Psoas muscle (tissue), 8 donors: ENCODE results near the gene BCL6. TPM values are rescaled to one million over a fixed set of nuclear protein-coding genes. Genes with fewer than 3 reads are reported as not detected.
A peak's percentile ranks its signal among the peaks of the same experiment; 100 is the strongest.

Experiments used
- ATAC-seq, 4 donors: fragments of 200-7000 bp; cut with Tn5 transposase; one replicate each; pipeline ENCODE4 v1.9.1; 2020; ENCODE audit warnings: moderate library complexity in 3 of 4, mild to moderate bottlenecking in 2 of 4
- DNase-seq, 2 donors: peaks; one replicate each; pipeline ENCODE4 v3.0.0-alpha.2; 2020
- H3K27ac ChIP-seq: fragments of 200-600 bp; one replicate; pipeline ENCODE4 v1.8.0; 2022
- H3K27me3 ChIP-seq, 3 donors: fragments of 200-600 bp in 1 of 3; one replicate each; pipeline versions ENCODE4 v1.6.1 to v1.8.0; 2013 to 2022; ENCODE audit warnings: low read length in 2 of 3, mild to moderate bottlenecking in 2 of 3, moderate library complexity in 1 of 3; ENCODE audit not compliant: insufficient read depth in 3 of 3
- H3K36me3 ChIP-seq, 2 donors: fragments of 200-600 bp in 1 of 2; one replicate each; pipeline versions ENCODE4 v1.6.1 to v1.8.0; 2013 to 2022; ENCODE audit warnings: low read depth in 1 of 2, mild to moderate bottlenecking in 1 of 2, moderate library complexity in 1 of 2; ENCODE audit not compliant: insufficient read depth in 1 of 2
- H3K4me1 ChIP-seq: fragments of 200-600 bp; one replicate; pipeline ENCODE4 v1.8.0; 2022
- H3K4me3 ChIP-seq: fragments of 200-600 bp; one replicate; pipeline ENCODE4 v1.8.0; 2022; ENCODE audit warnings: mild to moderate bottlenecking
- H3K9me3 ChIP-seq: fragments of 200-600 bp; one replicate; pipeline ENCODE4 v1.8.0; 2022
- CTCF ChIP-seq: fragments of 200-600 bp; IDR thresholded peaks from one replicate; pipeline ENCODE4 v1.8.0; 2022; ENCODE audit warnings: antibody characterized with exemption
- WGBS, 3 donors: extraction: QIAGEN DNeasy Blood & Tissue Kit; methylation state at CpG; one replicate each; pipeline versions ENCODE4 v1.1.6 to v1.1.7; 2013; 5-methylcytosine and 5-hydroxymethylcytosine counted together
- intact Hi-C, 2 donors: fragments of 100-400 bp; cut with DNase I; formaldehyde crosslinking; loops; one replicate each; pipeline versions ENCODE4 v1.11.0 to v1.14.2; 2022
- polyA plus RNA-seq, 3 donors: library from polyadenylated mRNA; stranded (reverse); fragments of 200-250 nt; gene quantifications; one replicate each; pipeline ENCODE4 v1.2.3, GENCODE V29; 2013
- total RNA-seq, 4 donors: library from RNA; stranded (reverse); fragmentation: NEBNext Ultra II Directional in 2 of 4; extraction: Animal tissue kit (Norgen Biotek cat#: 25700) in 2 of 4; gene quantifications; one replicate each; pipeline versions ENCODE4 v1.2.1 to v1.2.4, GENCODE V29; 2021 to 2023
- donor health status: healthy with polysubstance abuse.
- donor health status: DM: no; HTN: no; CAD: no; lungs with moderate emphysema.
- donor health status: Bipolar disorder and iron deficiency.
- donor health status: healthy.
- donor health status: DM: yes; HTN: yes; CAD: no.
- donor health status: DM: no; HTN: no; CAD: no.
- donor health status: DM: no; HTN: no; CAD: no.
- donor health status: DM: yes; HTN: yes; CAD: no.

BCL6 gene
- total and polyA plus RNA-seq, 7 donors: 43.2 to 524 (median 265) TPM

DNA sequence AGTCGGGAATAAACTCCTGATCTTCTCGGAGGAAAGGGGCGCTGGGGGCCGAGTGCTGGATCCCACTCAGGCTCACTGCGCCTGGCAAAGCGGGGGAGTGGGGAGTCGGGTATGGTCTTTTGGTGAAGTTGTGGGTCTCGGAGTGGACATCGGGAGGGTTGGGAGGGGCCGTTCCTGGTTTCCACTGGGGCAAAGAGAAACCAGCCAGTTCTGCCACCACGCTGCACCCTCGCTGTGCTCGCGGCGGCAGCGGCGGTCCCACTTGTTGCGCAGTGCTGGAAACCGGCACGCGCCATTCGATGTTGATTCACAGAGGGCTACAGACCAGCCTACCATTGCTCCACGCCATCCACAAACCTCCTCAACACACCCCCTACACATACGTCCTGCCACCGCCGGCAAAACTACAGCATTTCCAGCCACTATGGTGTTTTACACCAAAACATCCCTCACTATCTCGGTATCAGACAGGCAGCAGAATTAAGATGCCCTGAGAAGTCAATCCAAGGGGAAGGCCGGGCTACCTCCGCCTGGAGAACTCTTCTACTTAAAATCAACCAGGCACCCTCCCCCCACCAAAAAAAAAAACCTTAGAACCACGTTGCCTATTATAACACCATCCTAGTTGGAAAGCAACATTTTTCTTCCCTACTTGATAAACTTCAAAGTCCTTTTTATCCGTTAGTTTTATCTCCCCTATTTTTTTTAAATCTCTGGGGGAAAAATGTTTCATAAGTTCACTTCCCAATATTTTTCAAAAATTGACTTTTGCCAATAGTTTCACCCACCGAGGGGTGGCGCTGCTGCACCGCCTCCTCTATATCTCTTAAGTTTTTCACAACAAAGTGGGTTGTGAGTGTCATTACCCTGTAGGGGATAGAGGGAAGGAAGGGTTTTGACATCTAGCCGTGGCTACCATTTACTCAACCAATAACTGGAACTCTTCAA, 3.6 kb downstream of the BCL6 start:
- WGBS, 3 donors: 1% methylated on average over 35 of the region's 35 CpGs
- H3K27me3 ChIP-seq: no peaks in the 10 kb centered on the region
- no peaks in the 10 kb centered on the region for H3K9me3 ChIP-seq
- ATAC-seq (peak; percentile 18 to 35 (median 28)), DNase-seq (peak; percentile 78 to 87)
- H3K4me1 ChIP-seq: no peaks in the 10 kb centered on the region
- H3K27ac ChIP-seq: peak overlapping the region; percentile 100
- H3K36me3 ChIP-seq: no peaks in the 10 kb centered on the region
- TF ChIP-seq CTCF: peak; percentile 93
- H3K4me3 ChIP-seq: peak overlapping the region; percentile 93
- intact Hi-C loops: loop anchor here (2.0 to 10.0 kb wide), 8 partner anchors 266 to 1407 kb away; partner anchors contain the start of gene LPP (in 1 of the 2)

DNA sequence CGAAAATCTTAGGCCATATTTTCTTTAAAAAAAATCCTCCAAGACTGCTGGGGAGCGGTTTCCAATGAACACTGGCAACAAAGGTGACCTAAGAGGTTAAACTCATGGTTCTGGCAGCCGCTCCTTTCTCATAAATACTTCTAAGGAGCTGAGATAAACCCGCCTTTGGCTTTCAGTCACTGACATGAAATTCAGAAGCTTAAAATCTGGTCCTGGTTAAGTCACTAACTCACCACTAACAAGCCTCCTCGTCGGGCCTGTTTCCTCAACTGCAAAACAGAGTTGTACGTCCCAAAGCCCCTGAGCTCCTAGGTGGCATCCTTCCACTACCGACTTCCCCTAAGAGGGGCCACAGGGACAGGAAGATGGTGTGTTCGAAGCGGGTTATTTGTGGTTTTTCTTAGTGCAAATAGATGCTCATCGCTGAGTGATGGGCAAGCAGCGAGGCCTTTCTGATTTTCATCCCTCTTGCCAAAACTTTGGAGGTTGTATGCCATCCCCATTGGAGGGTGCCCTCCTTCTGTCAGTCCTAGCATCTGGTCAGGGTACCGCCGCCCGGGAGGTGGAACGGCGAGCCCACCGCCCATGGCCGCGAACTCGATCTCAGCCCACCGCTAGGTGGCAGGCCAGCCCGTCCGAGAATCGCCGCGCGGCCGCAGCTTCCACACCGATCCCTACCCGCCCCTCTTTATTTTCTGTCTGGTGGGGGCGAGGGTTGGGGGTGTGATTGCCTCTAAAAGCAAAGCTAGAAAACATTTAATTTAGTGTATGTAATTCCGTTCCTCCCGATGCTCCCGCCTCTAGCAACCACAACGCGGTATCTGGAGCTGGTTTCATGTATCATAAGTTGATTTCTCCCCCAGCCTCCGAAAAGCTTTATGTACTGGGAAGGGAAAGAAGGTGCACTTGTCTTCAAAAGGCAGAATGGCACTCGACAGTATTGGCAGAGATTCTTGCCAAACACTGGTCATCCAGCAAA, 4.6 kb downstream of the BCL6 start:
- Histone ChIP-seq H3K9me3 (no peaks in the 10 kb centered on the region), H3K27ac (peak overlapping the region; percentile 100), H3K27me3 (no peaks in the 10 kb centered on the region), H3K4me1 (peaks cover 6% of the 10 kb centered on the region), H3K4me3 (peak overlapping the region; percentile 93), H3K36me3 (no peaks in the 10 kb centered on the region)
- 1 to 2% (median 1%) methylated on average over 34 to 39 of the region's 39 CpGs for WGBS, 3 donors
- TF ChIP-seq CTCF: peak; percentile 96
- peak; percentile 81 to 90 for DNase-seq
- peak; percentile 9 to 35 (median 20) for ATAC-seq
- intact Hi-C loops: loop anchor here (2.0 to 10.0 kb wide), 7 partner anchors 267 to 1408 kb away; partner anchors contain the start of gene LPP (in 1 of the 2)

DNA sequence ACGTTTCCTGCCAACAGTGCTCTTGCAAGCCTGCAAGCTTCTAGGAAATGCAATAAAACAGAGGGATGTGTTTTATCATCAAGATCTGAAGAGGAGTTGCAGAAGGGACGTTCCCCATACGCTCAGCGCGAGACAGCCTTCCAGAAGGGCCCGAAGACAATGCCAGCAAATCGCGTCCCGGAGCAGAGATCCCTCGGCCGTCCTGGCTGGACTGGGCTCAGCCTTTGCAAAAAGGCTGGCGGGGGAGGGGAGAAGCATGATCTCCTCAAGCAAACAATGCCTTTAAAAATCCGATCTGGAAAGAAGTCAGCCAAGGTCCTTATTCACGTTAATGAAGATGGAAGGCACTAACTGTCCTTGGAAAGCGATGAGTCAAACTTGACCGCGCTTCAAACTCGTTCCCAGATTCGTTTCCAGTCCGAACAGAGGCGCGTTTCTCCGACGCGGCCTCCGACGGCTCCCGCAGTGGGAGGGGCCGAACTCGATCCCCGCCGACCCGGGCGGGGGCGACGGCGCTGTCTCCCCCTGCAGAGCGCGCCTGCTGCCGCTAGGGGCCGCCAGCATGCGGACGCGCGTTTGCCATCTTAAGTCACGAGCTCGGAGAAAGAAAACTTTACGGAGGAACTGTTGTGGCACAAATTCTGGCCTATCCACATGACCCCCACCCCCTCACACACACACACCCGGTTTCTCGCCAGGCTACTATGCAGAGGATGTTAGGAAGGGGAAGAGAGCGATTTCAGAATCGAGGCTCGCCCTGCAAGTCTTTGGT, 5.5 kb downstream of the BCL6 start:
- TF ChIP-seq CTCF: peak; percentile 98
- Histone ChIP-seq H3K4me3 (peak overlapping the region; percentile 93), H3K27ac (peak overlapping the region; percentile 100), H3K27me3 (no peaks in the 10 kb centered on the region), H3K36me3 (peaks cover 0 to 7% of the 10 kb centered on the region in 2 donors), H3K4me1 (peaks cover 16% of the 10 kb centered on the region), H3K9me3 (no peaks in the 10 kb centered on the region)
- intact Hi-C loops: loop anchor here (2.0 to 10.0 kb wide), 10 partner anchors 268 to 1409 kb away; partner anchors contain the start of gene LPP (in 1 of the 2)
- DNase-seq: peak; percentile 89 to 94
- 0 to 1% (median 1%) methylated on average over 53 of the region's 53 CpGs for WGBS, 3 donors
- peak; percentile 36 to 52 (median 44) for ATAC-seq

- intact Hi-C loops: loop anchor here (2.0 to 10.0 kb wide), 3 partner anchors 526 to 1406 kb away; no protein-coding TSS in a partner anchor
- DNase-seq: peak; percentile 60 to 83
Observed at GRCh38 chr3:187739094-187739560, 6.1 kb downstream of the BCL6 start.

More at GRCh38 chr3:187739094-187739560, 6.1 kb downstream of the BCL6 start:
- Histone ChIP-seq H3K4me1 (peaks cover 22% of the 10 kb centered on the region), H3K27me3 (no peaks in the 10 kb centered on the region), H3K9me3 (no peaks in the 10 kb centered on the region), H3K36me3 (peaks cover 0 to 13% of the 10 kb centered on the region in 2 donors), H3K4me3 (peak overlapping the region; percentile 93), H3K27ac (peak overlapping the region; percentile 100)
- peak in 1 of 4 donors; percentile 15 for ATAC-seq
- no peak for TF ChIP-seq CTCF
- WGBS, 3 donors: 0 to 1% (median 0%) methylated on average over 22 of the region's 22 CpGs
